Effector memory CD8-positive, alpha-beta T cell (primary cell): ENCODE results near the gene STOML1.
A peak's percentile ranks its signal among the peaks of the same experiment; 100 is the strongest.

ENCODE experiments used
- ATAC-seq: fragments of 150-1000 bp; cut with Tn5 transposase; replicated peaks from 2 replicates; pipeline ENCODE4 v1.10.0; 2021; ENCODE audit warnings: mild to moderate bottlenecking, moderate library complexity
- DNase-seq, 3 experiments: peaks; one replicate each; pipeline ENCODE4 v3.0.0; 2021
- H3K27ac Mint-ChIP-seq, 2 donors: one replicate each; pipeline ENCODE4 v1.8.0; 2022; ENCODE audit warnings: mild to moderate bottlenecking in 2 of 2, mixed read lengths in 2 of 2, moderate library complexity in 2 of 2
- H3K27me3 Mint-ChIP-seq, 2 donors: one replicate each; pipeline ENCODE4 v1.8.0; 2022; ENCODE audit warnings: mixed read lengths in 2 of 2
- H3K36me3 Mint-ChIP-seq: one replicate; pipeline ENCODE4 v1.8.0; 2022; ENCODE audit warnings: mild to moderate bottlenecking, moderate library complexity, mixed read lengths; ENCODE audit not compliant: insufficient read depth
- H3K4me1 Mint-ChIP-seq, 2 donors: one replicate each; pipeline ENCODE4 v1.8.0; 2022; ENCODE audit warnings: low read depth in 2 of 2, mixed read lengths in 2 of 2
- H3K4me3 Mint-ChIP-seq, 2 donors: one replicate each; pipeline ENCODE4 v1.8.0; 2022; ENCODE audit warnings: mild to moderate bottlenecking in 2 of 2, mixed read lengths in 2 of 2, moderate library complexity in 2 of 2
- H3K9me3 Mint-ChIP-seq, 2 donors: one replicate each; pipeline ENCODE4 v1.8.0; 2022; ENCODE audit warnings: mixed read lengths in 2 of 2
- total RNA-seq, 9 experiments: gene quantifications; one replicate each; lab custom pipeline; 2026; lab: John Stamatoyannopoulos, UW

The STOML1 gene, protein sequence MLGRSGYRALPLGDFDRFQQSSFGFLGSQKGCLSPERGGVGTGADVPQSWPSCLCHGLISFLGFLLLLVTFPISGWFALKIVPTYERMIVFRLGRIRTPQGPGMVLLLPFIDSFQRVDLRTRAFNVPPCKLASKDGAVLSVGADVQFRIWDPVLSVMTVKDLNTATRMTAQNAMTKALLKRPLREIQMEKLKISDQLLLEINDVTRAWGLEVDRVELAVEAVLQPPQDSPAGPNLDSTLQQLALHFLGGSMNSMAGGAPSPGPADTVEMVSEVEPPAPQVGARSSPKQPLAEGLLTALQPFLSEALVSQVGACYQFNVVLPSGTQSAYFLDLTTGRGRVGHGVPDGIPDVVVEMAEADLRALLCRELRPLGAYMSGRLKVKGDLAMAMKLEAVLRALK
- total RNA-seq: 2.0 to 9.9 (median 8.3) reads per million in 9 experiments

DNA sequence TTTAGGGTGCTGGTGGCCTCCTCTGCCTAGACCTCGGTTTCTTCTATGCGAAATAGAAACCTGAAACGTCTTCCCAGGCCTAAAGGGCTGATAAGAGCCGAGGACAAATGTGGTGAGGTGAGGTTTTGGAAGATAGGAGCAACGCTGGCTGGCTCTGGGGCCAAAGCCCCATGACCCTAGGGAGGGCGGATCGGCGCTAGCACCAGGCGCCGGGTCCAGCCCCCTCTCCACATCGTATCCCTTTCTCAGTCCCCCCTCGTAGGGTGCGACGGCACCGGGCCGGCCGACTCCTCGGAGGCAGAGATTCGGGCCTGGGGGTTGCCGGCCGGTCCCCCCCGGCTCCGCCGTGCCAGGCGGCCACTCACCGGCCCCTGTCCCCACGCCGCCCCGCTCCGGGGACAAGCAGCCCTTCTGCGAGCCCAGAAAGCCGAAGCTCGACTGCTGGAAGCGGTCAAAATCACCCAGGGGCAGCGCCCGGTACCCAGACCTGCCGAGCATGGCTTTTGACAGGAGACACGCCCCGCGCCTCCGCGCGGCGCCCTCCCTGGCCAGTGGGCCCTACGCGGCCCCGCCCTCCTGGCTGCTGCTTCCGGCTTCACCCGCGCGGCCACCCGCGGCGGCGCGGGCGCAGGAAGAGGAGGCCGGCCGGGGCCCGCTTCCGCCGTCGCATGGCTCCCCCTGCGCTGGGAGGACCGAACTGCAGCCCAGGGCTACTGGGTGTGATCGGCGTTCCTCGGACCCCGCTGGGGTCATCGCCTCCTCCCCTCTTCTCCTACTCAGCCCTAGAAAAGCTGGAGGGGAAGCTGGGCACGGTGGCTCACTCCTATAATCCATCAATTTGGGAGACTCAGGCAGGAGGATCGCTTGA lies at the start of gene STOML1:
TSS of gene STOML1 (minus strand) at position 570 of the 868 bp plus-strand sequence. CDS start at position 498, 72 bp downstream.
- peak within 1 kb of the TSS; percentile 84 to 97 for H3K4me3 Mint-ChIP-seq
- DNase-seq (peak; percentile 90 to 96 (median 93)), ATAC-seq (peak; percentile 82)
- H3K9me3 Mint-ChIP-seq: no peaks in the 10 kb centered on the region
- H3K36me3 Mint-ChIP-seq: peaks cover 6% of the 10 kb centered on the region
- H3K4me1 Mint-ChIP-seq: peaks cover 31 to 36% of the 10 kb centered on the region in 2 donors
- peak within 1 kb of the TSS; percentile 67 to 80 for H3K27ac Mint-ChIP-seq
- H3K27me3 Mint-ChIP-seq: no peaks in the 10 kb centered on the region

DNA sequence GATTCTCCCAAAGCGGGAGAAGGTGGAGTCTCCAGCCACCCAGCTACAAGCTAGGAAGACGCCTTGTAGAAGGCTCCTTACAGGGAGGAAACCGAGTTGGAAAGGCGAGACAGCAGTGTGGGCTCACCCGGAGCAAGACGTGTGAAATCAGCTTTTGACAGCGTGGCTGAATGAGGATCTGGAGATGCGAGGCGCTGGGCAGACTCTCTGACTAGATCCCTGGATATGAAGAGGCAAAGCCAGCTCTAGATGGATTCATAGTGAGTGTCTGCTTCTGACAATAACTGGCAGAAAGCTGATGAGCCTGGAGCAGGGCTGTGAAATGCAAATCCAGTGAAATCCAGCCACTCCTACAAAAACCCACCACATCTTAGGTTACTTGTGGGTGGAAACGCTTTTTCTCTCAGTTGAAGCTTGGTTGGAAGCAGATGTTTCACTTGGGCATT lies 49.2 kb upstream of the STOML1 start:
- H3K4me3 Mint-ChIP-seq: no peak overlapping the region
- H3K36me3 Mint-ChIP-seq: peaks cover 6% of the 10 kb centered on the region
- H3K27ac Mint-ChIP-seq: no peak overlapping the region
- no peaks in the 10 kb centered on the region for H3K9me3 Mint-ChIP-seq
- H3K27me3 Mint-ChIP-seq: no peaks in the 10 kb centered on the region
- no peak for DNase-seq
- H3K4me1 Mint-ChIP-seq: peaks cover 0 to 5% of the 10 kb centered on the region in 2 donors
- ATAC-seq: no peak

DNA sequence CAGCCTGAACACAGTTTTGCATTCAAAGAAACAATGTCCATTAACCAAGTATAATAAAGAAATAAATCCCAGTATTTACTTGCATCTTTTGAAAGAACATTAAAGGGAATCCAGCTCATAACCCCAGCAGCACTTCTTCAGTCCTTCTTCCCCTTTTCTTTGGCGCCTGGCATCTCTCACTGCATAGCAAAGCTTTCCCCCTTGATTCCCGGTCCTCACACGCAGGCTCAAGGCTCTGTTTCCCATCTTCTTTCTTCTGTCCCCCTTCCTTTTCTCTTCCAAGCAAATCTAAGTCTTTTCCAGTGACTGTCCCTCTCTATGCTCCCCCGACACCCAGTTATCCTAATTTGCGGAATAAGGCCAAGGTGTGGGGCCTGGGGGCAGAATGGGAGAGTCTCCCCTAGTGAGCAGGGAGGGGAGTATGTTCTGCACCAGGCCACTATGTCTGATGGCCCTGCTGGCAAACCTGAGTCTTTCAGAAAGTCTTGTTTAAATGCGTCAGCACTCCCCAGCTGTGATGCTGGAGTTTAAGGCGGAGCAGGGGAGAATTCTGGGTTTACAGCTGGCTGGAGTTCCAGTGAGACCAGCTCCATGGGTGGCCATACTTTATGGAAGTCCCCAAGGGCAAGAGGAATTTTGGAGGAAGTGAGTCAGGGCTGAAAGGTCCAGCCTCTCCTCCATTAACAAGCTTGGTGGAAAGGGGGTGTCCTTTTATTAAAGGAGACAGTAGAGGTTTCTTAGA lies 48.2 kb upstream of the STOML1 start:
- Mint-ChIP-seq H3K4me1 (peaks cover 0 to 5% of the 10 kb centered on the region in 2 donors), H3K27ac (peak overlapping the region; percentile 32 to 52), H3K27me3 (no peaks in the 10 kb centered on the region), H3K36me3 (peaks cover 13% of the 10 kb centered on the region), H3K4me3 (no peak overlapping the region), H3K9me3 (no peaks in the 10 kb centered on the region)
- DNase-seq (no peak), ATAC-seq (no peak)

DNA sequence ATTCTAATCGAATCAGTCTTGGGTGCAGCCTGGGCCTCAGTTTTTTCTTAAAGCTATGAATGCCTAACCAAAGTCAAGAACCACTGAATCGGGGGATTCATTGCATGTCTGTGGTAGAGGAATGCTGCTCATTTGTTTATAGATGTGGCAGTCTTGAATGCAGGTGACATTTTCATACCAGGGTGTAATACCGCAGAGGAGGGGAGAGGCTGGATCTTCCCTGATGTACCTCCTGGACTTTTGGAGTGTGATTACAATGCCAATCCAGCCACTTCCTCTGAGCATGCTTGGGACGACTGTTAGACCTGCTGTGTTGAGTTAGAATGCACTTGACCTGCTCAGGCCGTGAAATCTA lies 47.5 kb upstream of the STOML1 start:
- DNase-seq: no peak
- Mint-ChIP-seq H3K36me3 (peaks cover 20% of the 10 kb centered on the region), H3K4me1 (peaks cover 0 to 5% of the 10 kb centered on the region in 2 donors), H3K4me3 (no peak overlapping the region), H3K9me3 (no peaks in the 10 kb centered on the region), H3K27ac (peak overlapping the region; percentile 32 to 52), H3K27me3 (no peaks in the 10 kb centered on the region)
- ATAC-seq: no peak

DNA sequence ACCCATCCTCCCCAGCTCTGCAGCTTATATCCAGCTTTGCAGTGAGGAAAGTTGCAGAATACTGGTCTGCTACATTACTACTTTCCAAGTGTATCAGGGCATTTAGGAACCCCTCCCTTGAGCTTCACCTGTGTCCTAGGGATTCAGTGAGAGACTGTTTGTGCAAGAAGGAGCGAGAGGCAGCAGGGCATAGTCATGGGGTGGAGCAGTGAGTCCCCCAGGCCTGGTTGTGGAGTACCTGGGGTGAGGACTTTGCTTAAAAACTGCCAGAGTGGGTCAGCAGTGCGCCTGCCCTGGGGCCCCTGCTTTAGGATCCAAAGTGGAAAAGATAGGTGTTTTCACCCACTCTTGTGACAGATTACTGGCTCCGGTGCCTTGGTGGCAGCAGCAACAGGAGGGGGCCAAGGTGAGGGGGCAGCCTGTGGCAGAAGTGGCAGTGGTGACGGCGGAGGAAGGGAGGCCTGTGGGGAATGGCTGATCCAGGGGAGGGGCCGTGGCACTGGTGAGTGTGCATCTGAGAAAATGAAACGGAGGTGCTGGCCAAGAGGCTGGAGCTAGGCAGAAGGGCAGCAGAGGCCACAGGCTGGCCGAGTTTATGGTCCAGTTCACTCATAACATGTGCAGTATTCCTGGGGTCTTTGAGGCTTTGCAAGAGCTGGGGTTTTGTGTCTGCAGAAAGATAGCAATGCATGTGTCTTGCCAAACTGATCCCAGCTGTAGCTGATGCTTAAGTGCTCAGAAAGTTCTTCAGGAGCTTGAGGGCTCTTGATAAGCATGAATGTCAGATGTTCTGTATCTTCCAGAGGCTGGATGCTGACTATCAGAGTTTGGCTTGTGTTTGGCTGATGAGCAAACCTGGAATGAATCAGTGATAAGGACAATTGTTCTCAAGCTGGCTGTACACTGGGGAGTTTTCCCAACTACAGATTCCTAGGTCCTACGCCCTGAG lies 46.9 kb upstream of the STOML1 start:
- ATAC-seq (no peak), DNase-seq (no peak)
- Mint-ChIP-seq H3K4me1 (peaks cover 0 to 5% of the 10 kb centered on the region in 2 donors), H3K27me3 (no peaks in the 10 kb centered on the region), H3K4me3 (no peak overlapping the region), H3K27ac (peak overlapping the region in 1 of 2 donors; percentile 39), H3K36me3 (peaks cover 25% of the 10 kb centered on the region), H3K9me3 (no peaks in the 10 kb centered on the region)

DNA sequence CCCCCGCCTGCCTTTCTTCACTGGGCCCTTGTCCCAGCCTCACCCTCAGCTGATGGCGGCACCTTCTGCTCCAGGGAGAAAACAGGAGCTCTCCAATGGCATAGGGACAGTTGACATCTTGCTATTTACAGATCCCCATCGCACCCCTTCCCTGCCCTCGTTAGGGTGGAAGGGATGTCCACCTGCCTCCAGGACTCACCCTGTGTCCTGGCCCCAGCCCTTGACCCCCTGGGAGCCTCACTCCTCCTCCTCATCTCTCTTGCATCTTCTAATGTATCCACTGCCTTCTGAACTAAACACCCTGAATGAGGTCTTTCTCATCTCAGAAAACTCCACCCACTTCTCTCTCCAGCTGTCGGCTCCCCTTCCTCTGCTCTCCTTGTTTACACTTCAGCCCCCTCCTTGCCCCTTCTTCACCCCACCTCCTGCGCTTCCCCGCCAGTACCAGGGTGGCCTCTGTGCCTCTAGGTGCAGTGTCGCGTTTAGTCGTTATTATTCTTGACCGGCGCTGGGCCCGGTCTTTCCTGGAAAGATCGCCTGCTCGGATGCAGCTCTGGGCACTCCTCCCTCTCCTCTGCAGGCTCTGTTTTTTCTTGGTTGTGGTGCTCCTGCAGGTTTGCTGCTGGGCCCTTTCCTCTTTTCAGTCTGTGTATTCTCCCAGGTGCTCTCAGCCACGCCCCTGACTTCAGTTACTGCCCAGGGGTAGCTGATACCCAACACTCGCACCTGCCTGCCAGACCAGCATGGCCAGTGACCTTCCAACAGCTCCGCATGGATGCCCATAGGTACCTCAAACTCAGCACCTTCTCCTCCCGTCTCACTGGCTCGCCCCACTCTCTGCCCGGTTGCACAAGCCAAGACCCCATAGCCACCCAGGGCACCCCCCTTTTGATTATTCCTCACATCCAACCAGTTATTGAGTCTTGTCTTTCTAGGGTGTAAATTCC lies 45.3 kb upstream of the STOML1 start:
- Mint-ChIP-seq H3K36me3 (peaks cover 23% of the 10 kb centered on the region), H3K27me3 (no peaks in the 10 kb centered on the region), H3K9me3 (no peaks in the 10 kb centered on the region), H3K4me1 (peaks cover 0 to 5% of the 10 kb centered on the region in 2 donors), H3K27ac (peak overlapping the region in 1 of 2 donors; percentile 5), H3K4me3 (no peak overlapping the region)
- no peak for DNase-seq
- no peak for ATAC-seq

DNA sequence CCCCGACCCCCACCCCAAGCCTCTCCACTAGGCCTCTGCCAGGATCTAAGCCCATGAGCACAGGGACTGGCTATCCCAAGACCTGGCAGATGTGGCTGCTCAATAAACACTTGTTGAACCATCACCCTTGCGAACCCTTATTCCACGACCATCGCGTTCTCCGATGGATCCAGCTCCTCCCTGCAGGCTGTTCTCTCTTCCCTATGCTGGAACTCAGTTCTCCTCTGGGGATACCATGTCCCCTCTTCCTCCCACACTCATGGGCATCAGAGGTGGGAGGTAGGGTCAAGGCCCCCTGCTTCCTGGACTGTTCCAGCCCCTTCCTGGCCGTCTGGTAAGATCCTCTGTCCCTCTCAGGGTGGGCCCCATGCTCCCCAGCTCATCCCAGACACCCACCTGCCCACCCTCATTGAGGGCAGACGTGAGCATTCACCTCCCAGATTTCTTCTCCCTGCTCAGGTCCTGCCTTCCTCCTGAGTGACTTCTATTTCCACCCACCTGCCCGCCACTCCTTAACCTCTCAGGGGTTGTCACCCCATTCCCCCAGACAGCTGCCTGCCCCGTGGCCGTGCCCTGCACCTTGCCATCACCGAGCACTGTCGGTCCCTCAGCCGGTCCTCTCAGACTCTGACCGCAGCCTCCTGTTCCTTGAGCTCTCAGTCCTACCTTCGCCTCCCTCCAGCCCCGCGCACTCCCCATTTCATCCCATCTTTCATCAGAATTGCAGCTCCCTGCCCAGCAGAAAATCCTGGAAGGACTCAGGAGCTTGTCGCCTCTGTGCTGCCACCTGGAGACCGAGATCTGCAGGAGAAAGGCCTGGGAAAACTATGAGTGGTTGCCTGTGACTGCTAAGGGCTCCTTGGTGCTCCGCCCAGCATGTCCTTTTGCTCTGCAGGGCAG lies 44.4 kb upstream of the STOML1 start:
- H3K27me3 Mint-ChIP-seq: no peaks in the 10 kb centered on the region
- H3K9me3 Mint-ChIP-seq: no peaks in the 10 kb centered on the region
- peak overlapping the region in 1 of 2 donors; percentile 5 for H3K27ac Mint-ChIP-seq
- DNase-seq: no peak
- peaks cover 0 to 5% of the 10 kb centered on the region in 2 donors for H3K4me1 Mint-ChIP-seq
- ATAC-seq: no peak
- no peak overlapping the region for H3K4me3 Mint-ChIP-seq
- peaks cover 29% of the 10 kb centered on the region for H3K36me3 Mint-ChIP-seq

DNA sequence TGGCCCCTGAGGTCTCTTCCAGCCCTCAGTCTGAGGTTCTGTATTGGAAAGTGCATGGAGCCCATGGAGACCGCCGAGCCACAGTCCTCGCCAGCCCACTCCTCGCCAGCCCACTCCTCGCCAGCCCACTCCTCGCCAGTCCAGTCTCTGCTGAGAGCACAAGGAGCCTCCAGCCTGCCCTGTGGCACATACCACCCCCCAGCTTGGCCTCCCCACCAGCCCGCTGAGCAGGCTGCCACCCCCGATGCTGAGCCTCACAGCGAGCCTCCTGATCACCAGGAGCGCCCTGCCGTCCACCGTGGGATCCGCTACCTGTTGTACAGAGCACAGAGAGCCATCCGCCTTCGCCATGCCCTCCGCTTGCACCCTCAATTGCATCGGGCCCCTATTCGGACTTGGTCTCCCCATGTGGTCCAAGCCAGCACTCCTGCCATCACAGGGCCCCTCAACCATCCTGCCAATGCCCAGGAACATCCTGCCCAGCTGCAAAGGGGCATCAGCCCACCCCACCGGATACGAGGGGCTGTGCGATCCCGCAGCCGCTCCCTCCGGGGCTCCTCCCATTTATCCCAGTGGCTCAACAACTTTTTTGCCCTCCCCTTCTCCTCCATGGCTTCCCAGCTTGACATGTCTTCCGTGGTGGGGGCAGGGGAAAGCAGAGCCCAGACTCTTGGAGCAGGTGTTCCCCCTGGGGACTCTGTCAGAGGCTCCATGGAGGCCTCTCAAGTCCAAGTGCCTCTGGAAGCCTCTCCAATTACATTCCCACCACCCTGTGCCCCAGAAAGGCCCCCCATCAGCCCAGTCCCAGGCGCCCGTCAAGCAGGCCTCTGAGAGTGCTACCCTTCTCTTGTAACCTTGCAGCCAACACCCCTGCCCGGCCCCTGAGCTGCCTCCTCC lies 43.3 kb upstream of the STOML1 start:
- H3K27ac Mint-ChIP-seq: peak overlapping the region; percentile 64 to 79
- no peak for DNase-seq
- no peaks in the 10 kb centered on the region for H3K9me3 Mint-ChIP-seq
- peaks cover 31% of the 10 kb centered on the region for H3K36me3 Mint-ChIP-seq
- no peaks in the 10 kb centered on the region for H3K27me3 Mint-ChIP-seq
- peaks cover 0 to 5% of the 10 kb centered on the region in 2 donors for H3K4me1 Mint-ChIP-seq
- no peak overlapping the region for H3K4me3 Mint-ChIP-seq
- ATAC-seq: no peak

DNA sequence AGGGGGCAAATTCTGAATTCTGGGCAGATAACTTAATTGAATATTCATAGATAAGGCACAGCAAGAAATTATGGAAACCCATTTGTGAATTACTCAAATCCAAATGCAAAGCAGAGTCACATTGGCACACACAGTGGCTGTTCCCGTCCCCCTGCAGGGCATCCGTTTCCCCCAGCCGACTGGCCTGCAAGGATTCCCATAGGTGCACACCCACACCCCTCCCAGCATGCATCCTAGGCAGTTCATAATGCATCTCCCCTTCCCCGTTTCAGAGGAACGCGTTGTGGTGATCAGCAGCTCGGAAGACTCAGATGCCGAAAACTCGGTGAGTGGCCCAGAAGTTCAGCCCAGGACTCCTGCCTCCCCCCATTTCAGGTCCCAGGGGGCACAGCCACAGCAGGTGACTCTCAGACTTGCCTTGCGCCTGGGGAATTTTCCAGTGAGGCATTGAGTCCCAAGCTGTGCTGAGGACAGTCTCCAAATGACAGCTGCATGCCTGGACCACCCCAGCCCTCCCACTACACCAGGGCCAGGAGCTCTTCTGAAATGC lies 42.2 kb upstream of the STOML1 start:
- H3K36me3 Mint-ChIP-seq: peaks cover 34% of the 10 kb centered on the region

More for the DNA sequence above, 42.2 kb upstream of the STOML1 start:
- peaks cover 0 to 5% of the 10 kb centered on the region in 2 donors for H3K4me1 Mint-ChIP-seq
- no peaks in the 10 kb centered on the region for H3K9me3 Mint-ChIP-seq
- peak overlapping the region; percentile 23 to 79 for H3K27ac Mint-ChIP-seq
- ATAC-seq: no peak
- H3K27me3 Mint-ChIP-seq: no peaks in the 10 kb centered on the region
- no peak overlapping the region for H3K4me3 Mint-ChIP-seq
- no peak for DNase-seq
